HG03460 (cell line): ENCODE results near the gene FBXL3.

Source experiments
- ATAC-seq: cut with Tn5 transposase; IDR thresholded peaks from one replicate; pipeline ENCODE4 v1.9.1; 2021; ENCODE audit not compliant: unreplicated experiment

FBXL3 gene, protein sequence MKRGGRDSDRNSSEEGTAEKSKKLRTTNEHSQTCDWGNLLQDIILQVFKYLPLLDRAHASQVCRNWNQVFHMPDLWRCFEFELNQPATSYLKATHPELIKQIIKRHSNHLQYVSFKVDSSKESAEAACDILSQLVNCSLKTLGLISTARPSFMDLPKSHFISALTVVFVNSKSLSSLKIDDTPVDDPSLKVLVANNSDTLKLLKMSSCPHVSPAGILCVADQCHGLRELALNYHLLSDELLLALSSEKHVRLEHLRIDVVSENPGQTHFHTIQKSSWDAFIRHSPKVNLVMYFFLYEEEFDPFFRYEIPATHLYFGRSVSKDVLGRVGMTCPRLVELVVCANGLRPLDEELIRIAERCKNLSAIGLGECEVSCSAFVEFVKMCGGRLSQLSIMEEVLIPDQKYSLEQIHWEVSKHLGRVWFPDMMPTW

DNA sequence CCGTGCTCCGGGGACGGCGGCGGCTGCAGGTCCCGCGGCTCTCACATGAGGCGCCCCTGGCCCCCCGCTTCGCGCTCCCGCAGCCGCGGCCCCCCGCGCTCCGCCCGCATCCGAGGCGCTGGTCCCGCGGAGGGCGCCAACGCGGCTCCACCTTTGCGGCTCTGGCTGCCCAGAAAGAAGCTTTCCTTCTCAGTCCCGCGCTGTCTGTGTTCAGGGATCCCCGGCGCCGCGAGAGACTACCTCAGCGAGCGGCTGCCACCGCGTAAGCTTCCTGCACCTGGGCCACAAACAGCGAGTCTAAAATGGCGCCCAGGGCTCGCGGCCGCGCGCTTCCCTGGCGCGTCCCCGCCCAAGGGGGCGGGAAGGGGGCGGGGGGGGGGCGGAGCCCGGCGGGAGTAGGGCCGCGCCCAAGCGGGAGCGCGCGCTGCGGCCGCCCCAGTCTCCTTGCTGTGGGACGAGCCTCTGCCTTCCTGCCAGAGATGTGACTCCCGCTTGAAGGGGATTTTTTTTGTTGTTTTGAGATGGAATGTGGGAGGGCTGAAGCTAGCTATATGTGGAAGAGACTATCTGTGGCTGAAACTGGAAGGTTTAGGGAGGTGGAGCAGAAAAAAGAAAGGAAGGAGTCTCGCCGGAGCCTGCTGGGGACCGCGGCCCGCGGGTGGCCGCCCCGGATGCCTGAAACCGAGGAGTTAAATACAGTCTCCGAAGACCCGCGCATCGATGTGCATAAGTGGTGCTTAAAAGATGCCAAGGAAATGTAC lies at the start of gene FBXL3:
Gene FBXL3, minus strand, starts transcription at position 299 of the 761 bp plus-strand sequence. CDS start 5,299 bp downstream, outside the sequence.
- peak; percentile 57 for ATAC-seq

DNA sequence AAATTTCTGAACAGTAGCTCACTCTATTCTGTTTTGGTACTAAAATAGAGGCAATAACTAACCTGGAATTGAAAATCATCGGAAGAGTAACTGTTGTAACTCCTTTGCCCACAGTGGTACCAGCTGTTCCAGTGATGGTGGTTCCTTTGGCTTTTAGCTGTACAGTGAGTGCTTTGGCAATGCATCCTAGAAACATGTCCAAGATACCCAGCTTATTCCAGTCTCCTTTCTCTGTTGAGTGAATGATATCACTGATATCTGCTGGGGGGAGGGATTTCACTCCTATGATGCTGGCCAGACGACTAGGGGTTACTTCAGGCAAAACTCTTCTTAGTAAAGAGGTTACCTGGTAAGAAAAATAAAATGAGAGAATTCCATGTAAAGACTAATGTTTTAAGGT lies 40.6 kb upstream of the FBXL3 start:
- ATAC-seq, result no peak

DNA sequence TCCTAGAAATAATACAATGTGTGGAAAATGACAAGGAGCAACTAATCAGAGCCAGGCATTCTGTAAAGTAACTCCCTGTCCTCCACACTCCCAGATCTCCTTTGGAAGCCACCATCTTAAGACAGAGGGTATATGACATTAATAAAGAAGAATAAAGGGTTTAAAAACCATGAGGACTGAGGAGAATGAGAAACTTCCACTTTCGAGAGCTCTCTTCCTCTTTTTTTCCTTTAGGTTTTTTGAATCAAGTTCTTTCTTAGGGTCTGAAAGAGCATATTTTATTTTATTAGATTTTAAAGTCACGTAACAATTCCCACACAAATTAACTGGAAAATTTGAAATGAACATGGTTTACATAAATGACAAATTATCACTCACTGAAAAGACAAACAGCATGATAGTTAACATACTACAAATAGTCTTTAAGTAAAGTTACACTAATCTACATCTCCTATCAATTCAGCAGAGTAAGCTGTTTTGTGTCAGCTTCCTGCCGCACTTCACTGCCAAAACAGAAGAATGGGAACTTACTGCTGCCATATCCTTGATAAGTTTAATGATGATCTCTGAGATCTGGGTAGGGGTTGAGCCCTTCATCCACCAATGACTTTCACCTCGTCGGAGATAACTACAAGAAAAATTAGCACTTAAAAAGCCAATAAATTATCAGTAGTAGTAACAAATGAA lies 38.6 kb upstream of the FBXL3 start:
- no peak for ATAC-seq

DNA sequence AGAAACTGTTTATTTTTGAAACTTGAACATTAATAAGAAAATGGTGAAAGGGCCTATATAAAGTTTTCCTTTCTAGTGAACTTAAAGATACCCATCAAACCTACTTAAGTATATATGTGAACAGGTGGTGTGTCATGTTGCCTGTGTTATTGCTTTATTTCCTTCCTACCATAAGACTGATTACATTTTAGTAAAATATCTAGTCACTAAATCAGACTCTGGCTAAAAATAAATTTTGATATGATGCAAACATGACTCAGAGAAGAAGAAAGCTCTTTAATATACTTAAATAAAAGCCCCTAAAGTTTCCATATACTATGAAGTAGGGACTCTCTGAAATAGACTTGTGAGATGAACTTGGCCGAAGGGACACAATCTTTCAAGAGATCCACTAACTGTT lies 35.1 kb upstream of the FBXL3 start:
- ATAC-seq, result no peak

DNA sequence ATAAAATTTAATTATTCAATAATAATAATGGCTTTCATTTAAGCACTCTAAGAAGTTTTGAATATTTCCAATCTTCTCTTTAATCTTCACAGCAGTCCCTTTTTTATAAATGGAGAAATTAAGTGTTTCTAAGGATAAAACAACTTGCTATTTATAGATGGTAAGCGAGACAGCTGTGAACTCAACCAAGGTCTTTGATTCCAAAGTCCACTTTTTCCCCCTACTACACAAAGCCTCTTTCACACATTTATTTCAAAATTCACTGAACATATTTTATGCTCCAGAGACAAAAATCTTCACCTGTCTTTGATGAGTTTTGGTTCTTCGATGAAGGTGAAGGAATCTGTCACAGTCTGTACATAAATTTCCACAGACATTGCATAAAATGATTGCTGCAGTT lies 34.4 kb upstream of the FBXL3 start:
- ATAC-seq, result no peak

DNA sequence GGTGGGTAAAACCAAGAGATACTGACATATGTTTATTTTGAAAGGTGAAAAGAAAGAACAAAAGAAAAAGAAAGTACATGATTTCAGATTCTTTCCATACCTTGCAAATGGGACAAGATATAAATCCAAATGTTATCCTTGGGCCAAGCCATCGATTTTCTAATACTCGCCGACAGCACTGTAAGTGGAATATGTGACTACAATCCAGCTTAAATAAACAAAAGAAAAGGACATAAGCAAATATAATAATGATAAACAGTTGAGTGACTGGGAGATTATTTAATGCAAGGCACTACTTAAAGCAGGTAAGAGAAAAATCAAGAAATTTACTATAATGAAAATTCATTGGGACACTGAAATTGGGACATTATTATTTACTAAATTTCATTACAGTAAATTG lies 29.9 kb upstream of the FBXL3 start:
- no peak for ATAC-seq

DNA sequence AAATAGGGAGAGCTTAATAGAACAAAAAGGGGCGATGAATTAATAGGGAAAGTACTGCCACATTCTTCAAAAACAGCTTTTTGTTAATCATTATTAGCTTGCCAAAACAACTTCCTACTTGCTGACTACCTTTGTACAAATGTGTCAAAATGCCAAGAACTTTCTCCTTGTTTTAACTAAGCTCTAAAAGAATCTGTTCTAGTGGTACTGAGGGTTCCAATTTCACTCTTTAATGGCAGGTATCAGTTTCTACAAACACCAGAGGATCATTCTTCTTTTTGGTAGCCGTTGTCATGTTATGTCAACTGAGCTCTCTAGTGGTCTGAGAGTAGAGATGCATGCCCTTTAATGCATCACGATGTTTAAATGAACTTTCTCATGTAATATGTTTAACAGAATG lies 29.4 kb upstream of the FBXL3 start:
- ATAC-seq, result no peak

DNA sequence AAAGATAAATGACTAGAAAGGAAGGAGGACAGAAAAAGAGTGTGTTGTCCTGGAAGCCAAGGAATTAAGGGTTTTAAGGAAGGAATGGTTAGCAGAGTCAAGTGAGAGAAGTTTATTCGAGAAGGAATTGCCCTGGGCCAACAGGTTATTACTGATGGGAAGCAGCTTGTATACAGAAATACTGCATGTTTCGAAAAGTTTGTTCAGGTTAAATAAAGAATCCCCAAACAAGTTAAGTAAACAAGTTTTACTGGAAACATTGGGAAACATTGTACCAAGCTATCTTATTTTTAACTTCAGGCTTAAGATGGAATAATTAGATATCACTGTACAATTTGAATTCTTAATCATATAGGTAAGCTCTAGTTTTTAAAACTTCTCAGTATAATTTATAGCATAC lies 28.2 kb upstream of the FBXL3 start:
- ATAC-seq, result no peak

DNA sequence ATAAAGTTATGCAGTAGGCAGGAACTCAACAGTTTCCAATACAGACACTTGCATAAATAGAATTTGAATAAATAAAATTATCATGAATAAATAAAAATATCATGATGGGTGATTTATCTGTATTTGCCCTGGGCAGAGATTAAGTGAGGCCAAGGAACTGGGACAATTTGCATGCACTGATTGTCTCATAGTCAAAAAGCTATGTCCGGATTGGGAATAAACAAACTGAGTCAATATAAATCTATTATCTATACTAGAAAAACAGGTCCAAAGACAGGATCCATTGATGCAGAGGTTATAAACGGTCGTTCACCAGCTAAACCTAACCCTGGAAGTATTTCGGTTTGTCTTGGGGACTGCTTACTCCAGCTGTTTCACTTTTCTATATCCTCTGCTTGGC lies 26.2 kb upstream of the FBXL3 start:
- no peak for ATAC-seq

DNA sequence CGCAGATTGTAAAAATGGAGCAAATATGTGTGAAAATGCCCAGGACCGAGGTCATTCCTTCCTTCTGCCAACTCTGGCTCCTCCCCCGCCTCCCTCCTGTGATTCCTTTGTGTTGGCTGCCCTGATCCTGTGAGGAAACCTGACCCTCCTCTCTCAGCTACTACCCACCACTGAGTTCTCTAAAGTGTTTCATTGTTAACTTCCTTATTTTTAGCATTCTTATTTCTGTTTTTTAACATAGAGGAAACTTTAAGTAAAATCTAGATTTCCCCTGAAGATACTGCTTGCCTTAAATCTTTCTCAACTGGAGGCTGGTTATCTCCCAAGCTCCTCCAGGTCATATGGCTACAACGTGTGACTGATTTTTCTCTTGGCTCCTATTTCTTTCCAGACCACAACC lies 21.7 kb upstream of the FBXL3 start:
- no peak for ATAC-seq

DNA sequence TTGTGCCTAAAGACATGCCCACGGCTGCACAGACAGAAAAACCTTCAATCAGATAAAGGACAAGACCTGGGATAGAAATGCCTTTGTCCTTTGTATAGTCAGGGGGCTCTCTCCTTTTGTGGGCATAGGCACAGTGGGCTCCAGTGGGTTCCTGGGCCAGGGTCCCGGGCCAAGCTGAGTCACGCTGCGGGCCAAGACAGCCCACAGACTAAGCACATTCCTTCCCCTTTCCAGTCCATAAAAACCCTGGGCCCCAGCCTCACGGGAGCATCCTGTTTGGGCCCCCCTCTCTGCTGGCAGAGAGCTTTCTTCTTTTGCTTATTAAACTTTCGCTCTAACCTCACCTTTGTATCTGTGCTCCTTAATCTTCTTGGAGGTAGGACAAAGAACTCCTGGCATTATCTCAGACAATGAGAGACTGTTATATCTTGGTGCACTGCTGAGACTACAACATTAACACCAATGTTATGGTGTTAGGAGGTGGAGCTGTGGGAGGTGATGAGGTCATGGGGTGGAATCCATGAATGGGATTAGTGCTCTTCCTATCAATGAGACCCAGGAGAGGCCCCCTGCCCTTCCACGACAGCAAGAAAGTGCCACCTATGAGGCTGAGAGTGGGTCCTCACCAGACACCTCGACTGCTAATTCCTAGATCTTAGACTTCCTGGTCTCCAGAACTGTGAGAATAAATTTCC lies 20.8 kb upstream of the FBXL3 start:
- no peak for ATAC-seq

DNA sequence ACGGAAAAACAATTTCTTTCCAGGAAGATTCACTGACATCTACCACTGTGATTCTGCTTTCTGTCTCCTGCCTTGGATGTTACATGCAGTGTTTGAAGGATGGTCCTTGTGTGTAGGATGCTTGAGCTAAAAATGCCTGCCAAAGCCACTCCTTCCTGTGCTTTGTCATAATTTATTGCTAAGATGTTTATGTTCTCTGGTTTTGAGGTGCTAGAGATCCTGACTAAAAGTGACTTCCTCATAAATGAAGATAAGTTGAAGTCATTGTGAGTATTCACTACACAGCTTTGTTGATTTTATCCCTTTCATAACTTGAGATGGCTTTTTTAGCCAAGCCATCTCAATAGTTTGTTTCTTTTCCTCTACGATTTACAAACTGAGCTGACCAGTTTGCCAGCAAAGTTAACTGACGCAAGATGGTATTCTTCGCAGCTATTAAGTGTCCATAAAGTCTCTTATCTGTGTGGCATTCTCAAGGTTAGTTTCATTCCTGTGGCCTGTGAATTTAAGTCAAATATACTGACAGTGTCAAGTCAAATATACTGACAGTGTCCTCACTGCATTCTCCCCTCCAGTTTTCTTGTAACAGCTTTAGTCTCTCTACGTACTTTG lies 15.7 kb upstream of the FBXL3 start:
- no peak for ATAC-seq

DNA sequence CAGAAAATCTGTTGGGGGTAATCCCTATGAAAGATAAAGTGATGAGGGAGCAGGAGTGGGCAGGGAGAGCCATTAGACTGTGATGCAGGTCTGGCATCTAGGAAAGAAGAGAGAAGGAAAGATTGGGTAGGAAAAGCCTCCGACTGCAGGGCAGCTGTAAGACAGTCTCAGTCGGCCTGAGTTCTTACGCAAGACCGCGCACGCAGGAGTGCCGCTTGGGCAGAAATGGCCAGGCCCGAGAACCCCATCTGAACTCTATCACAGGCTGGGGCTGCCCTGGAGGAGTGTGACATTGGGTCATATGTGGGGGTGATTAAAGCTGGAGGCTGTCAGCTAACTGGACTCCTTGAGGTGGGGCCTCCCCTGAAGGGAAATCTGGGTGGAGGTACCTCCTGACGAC lies 13.9 kb upstream of the FBXL3 start:
- ATAC-seq, result no peak

DNA sequence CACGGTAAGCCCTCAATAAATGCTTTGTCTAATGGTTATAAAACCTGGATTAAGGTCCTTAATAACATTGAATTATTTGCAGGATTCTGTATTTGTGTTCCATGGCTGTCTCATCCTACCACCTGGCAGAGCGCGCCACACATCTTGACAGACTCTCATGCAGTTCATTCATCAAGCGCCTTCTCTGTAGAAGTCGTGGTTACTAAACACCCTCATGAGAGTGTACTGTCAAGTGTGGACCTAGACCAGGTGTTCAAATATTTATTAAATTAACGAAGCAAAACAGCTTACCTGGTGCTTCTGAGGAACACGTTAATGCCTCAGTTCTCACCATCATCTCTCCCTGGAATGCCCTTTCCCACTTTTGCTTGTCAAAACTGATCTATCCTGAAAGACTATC lies 13.1 kb upstream of the FBXL3 start:
- no peak for ATAC-seq

DNA sequence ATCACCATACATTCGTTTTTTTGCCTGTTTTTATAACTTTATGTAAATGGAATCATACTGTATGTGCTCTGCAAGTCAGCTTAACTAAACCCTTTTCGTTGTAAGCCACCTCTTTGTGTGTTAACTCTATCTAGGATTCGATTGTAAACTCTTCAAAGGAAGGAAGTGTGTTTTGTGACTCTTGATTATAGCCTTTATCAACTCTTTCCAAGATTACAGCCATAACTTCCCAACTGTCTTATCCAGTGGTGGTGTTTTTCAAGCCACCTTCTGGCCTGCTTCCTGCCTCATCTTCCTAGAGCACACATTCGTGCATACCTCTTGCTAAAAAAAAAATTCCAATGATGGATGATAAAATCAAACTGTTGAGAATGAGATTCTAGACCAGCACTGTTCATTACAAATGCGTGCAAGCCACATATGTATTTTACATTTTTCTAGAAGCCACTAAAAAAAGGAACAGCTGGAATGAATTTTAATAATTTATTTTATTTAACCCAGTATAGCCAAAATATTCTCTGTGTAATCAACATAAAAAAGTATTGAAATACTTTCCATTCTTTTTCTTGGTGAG lies 12.0 kb upstream of the FBXL3 start:
- ATAC-seq, result no peak

DNA sequence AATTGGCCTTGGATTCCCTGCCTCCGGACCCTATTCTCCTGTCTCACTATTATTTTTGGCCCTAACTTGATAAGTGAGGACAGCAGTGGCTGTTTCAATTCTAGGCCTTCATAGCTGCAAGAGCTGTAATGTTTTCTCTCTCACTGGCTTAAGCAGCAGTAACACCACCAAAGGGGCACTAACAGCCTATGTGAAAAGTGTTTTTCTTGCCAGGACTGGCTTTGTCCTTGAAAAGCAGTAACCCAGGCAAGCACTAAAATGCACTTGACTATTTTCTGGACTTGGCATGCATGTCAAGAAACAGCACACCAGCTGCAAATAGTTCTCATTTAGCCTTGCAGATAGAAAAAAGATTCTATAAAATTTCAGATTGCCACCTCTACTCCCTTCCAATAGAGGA lies 9.3 kb upstream of the FBXL3 start:
- no peak for ATAC-seq

DNA sequence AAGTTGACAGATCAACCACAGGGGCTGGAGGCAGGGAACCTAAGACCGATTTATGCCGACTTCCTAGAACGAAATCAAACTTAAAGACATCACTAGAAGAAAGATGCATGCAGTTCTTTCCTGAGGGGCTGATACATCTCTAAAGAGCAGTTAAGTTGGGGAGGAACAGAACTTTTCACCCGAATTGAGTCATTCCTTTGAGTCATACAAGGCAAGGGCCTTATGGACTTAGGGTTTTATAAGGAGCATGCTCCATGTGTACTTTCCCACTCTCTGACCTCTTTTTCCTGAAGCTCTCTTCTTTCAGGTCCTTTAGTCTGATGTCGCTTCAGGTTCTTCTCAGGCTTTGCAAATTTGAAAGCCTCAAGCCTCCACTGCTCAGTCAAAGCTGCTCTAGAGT lies 7.9 kb upstream of the FBXL3 start:
- no peak for ATAC-seq

DNA sequence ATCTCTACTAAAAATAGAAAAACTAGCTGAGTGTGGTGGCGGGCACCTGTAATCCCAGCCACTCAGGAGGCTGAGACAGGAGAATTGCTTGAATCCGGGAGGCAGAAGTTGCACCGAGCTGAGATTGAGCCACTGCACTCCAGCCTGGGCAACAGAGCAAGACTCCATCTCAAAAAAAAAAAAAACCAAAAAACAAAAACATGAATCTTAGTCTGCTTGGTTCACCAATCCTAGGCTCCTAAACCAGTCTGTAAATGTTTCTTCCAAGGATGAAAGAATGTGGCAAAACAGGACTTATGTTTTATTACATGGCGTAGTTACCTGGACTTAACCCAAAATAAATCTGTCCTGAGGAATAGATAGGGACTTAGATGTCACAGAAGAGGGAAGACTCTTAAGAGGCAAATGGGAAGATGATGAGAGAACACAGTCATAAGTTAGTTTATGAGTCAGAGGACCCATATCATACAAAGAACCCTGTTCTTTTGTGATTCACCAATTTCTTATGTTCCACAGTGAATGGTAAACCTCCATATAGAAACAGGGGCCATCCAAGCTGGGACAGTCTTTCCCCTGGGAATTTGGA lies 6.9 kb upstream of the FBXL3 start:
- ATAC-seq, result no peak

DNA sequence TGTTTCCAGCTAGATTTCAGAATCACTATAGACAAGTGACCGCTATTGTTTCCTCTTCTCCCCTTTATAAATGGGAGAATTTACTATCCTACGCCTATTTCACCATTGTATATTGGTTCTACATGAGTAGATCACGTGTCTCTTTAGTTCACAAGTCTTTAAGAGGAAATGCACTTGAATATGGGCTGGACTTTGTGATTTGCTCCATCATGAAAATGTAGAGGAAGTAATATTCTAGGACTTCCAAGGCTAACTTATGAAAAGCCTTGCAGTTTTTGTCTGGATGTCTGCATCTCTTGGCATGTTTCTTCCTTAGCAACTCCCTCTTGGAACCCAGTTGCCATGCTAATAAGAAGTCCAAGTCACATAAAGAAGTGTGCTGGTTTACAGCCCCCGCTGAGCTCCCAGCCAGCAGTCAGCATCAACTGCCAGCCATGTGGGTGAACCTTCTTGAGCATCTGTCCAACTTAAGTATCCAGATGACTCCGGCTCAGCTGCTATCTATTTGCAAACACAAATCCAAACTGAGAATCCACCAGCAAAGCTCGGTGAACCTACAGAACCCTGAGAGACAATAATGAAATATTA lies 4.8 kb upstream of the FBXL3 start:
- no peak for ATAC-seq

DNA sequence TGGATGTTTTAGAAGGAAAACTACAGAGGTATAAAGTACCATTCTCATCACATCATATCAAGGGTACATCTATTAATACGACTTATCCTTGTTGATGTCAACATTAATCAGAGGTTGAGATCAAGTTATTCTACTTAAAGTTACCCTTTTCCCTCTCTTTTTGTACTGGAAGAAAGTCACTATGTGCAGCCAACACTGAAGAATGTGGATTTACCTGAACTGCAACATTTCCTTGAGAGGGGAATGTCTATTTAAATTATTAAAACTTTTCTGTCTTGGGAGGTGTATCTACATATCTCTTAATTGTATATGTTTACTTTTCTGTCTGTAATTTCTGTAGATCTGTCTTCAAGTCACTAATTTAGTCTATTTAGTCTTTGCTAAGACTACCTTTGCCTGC lies 2.5 kb upstream of the FBXL3 start:
- ATAC-seq, result no peak
